HG03108 (cell line): ENCODE measurements around the gene PPP2R5E.
"Not testable (repeated sequence)": the region's sequence is repeated elsewhere in the genome, so short reads cannot be mapped to it uniquely, and the experiment has no call there.

Experiments
- ATAC-seq: cut with Tn5 transposase; IDR thresholded peaks from one replicate; pipeline ENCODE4 v1.9.1; 2021; ENCODE audit warnings: moderate library complexity; ENCODE audit not compliant: unreplicated experiment

Gene PPP2R5E

DNA sequence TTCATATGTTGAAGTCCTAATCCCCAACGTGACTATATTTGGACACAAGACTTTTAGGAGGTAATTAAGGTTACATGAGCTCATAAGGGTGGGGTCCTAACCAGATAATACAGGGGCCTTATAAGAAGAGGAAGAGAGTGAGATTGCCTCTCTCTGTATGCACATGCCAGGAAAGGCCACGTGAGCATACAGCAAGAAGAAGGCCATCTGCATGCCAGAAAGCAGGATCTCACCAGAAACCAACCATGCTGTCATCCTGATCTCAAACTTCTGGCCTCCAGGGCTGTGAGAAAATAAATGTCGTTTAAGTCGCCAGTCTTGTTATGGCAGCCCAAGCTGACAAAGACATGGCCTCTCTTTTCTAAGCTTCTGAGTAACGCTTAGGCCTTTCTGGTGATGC lies 155.5 kb downstream of the PPP2R5E start:
- no peak for ATAC-seq

DNA sequence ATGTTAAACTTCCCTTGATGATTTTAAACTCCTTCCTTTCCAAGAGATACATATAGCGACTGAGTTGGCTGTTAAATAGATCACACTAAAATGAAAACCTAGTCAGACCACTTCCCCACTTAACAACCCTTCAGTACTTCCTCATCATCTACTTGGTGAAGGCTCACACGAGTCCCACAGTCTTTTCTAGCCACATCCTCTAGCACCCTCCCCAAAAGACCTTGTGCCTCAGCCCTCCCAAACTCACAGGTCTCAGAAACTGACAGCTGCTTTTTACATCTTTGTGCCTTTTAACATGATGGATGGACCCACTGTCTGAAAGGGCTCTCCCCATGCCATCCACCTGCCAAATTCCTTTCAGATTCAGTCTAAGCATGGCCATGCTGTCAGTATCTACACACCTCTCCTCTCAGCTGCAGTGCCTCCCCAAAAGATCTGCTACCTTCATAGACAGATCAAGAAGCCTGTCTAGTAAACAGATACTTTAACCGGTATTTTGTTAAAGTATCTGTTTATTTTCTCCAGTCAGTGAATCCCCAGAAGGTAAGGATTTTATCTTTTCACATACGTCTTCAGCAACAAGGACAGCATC lies 159.3 kb downstream of the PPP2R5E start:
- peak; percentile 86 for ATAC-seq

DNA sequence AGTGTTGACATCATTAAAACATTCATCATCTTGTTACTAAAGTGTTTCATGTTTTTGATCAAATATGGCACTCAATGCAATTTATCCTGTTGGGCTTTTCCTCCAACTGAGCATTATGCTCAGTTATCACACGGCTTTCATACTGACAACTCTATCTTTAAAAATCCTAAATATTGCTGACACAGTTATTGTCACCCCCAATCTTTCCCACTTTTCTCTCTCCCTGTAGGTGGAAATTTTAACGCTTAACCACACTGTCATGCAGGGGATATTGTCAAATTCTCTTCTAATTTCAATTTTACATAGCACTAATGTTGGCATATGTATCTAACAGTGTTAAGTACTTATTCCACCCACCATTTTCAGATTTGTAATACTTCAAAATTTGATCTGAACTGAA lies 164.7 kb downstream of the PPP2R5E start:
- ATAC-seq, result no peak

DNA sequence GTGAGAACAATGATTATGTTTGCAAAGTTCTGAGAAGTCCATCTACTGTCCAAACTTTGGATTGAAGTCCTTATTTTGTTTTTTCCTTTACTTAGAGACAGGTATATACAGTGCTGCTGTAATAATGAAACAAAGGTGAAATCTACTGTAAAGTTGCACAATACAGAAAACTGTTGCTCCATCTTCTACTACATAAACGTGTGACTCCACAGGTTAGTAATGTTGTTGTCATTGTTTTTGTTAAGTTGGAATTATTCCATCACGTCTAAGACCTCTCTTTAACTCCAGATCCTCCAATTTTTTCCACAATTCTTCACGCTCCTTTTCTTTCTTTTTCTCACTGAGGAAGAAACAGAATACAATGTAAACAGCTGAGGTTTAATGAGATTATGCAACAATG lies 167.4 kb downstream of the PPP2R5E start:
- no peak for ATAC-seq

DNA sequence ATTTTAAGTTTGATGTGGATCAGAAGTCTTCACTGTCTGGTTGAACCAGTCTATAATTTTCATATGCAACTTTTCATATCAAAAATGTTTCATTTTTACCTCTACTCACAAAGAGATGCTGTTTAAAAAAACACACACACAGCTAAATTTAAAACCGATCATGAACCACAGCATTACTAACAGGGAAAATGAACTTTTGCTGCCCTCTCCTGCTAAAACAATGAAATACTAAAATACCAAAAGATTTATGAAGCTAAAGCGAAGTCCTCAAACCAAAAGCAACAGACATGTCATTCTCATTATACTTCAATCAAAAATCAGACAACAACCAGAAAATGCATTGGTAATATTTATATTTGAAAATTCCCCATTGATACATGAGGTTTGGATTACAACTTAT lies 171.6 kb downstream of the PPP2R5E start:
- not testable (repeated sequence) for ATAC-seq

DNA sequence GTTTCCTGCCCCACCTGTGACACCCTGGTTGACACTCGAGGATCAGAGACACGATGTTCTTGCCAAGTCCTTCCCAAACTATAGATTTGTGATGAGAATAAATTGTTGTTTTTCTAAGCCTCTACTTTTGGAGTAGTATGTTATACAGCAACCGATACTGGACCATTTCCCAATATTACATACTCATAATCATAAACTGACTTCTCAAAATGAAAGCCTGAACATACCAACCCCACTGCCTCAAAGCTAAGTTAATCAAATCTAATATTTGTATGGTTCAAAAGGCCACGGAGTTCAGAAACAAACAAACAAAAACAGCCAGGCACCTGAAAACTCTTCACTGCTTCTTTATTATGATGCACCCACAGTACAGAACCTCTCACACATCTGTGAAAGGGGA lies 172.1 kb downstream of the PPP2R5E start:
- no peak for ATAC-seq

DNA sequence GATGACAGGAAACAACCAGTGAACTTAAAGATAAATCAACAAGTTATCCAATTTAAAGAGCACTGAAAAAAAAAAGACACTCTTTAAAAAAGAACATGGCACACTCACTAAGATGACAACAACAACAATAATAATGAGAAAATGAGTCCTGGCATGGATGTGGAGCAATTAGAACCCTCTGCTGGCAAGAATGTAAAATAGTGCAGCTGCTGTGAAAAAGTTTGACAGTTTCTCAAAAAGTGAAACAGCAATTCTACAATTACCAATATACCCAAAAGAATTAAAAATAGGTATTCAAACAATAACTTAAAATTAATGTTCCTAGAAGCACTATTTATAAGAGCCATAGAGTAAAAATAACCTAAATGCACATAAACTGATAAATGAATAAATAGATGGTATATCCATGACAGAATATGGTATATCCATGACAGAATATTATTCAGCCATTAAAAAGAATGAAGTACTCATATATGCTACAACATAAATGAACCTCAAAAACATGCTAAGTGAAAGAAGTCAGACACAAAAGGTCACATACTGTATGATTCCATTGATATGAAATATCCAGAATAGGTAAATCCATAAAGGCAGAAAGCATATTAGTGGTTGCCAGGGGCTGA lies 175.3 kb downstream of the PPP2R5E start:
- ATAC-seq, result no peak

DNA sequence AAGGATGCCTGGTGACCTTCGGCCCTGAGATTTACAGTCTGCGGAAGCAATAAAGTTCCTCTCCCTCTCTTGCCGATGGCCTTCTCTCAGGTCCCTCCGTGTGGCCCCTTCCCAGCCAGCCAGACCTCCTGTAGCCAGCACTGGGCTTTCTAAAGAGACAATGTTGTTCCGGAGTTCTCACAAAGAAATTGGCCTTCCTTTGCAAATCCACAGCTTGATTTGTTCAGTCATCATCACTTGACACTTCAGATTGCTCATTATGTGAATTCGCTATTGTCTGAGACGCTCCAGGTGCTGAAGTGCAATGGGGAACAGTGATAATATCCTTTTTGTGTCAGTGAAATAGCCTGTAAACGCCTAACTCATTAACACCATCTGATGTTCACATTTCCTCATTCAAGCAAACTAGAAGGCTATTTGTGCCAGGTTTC lies 180.8 kb downstream of the PPP2R5E start:
- no peak for ATAC-seq

DNA sequence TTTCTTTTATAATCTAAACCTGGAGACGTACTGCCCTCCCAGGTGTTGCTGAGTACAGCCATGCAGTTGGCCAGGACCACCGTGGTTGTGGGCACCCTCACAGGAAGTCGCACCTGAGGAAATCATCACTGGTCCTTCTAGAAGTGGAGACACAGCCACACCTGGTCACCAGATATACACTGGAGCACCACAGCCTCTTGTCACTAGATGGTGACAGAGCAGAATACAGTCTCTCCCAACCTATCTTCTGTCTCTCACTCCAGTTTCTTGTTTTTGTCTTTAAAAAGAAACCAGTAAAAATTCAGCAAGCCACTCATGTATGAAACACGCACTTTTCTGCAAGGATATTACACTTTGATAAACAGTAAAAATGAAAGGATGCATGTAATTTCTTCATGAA lies 181.4 kb downstream of the PPP2R5E start:
- no peak for ATAC-seq

DNA sequence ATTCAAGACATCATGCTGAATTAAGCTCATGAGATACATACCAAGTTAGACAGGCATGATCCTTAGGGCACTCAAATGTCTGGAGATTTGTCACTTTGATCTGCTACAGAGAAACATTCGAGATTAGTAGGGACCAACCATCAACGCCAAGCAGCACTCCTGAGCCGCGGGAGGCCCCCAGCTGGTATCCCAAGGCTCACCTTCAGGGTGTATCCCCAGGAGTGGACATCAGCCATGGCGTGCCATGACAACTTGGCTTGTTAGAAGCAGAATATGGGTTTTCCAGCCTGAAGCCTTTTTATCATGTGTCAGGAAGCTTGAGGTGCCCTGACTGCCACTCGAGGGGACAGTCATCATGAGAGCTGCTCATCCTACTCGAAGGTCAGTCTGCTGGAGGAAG lies 185.3 kb downstream of the PPP2R5E start:
- ATAC-seq, result no peak

DNA sequence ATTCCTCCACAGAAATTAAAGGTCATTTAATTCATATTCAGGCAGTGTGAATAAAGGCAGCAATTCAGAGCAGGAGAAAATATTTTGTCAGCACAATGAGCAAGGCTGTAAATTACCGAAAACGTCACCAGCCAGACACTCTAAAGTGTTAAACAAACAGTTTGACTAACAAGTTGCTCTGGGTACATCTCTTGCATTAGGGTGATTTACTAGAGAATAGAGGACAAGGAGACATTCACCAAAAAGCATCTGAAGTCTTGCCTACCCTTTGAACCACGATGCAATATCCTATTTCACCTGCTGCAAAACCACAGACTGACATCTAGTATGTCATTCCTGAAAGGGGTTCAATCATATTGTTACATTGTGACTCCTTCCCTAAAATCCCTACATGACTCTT lies 197.4 kb downstream of the PPP2R5E start:
- ATAC-seq, result no peak

DNA sequence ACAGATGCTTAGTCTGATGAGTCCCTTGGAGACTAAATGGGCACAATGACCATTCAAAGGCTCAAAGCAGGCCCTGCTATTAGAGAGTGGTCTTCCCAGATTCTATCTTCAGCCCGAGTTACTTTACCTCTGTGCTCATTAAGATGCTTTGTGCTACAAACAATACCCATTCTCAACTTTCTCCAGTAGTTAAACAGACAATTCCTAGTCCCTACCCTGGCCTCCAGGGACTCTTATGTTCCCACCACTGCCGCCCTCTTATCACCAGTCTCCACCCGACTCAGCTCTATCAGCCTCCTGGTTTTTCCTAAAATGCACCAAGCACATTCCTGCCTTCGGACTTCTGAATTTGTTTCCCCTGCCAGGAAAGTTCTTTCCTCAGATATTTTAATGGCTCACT lies 198.8 kb downstream of the PPP2R5E start:
- no peak for ATAC-seq

DNA sequence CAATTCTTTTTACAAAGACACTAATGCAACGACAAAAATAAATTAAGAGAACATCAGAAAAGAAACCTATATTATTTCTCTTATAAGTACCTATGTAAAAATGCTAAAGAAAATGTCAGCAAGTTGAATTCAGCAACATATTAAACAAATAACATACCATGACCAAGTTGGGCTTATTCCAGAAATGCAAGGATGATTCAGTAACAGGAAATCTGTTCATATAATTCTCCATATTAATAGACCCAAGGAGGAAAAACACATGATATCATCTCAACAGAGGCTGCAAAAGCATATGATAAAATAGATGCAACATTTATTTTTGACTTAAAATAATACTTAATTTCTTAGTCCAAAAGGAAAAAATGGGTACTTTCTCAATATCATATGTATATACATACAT lies 199.3 kb downstream of the PPP2R5E start:
- no peak for ATAC-seq

DNA sequence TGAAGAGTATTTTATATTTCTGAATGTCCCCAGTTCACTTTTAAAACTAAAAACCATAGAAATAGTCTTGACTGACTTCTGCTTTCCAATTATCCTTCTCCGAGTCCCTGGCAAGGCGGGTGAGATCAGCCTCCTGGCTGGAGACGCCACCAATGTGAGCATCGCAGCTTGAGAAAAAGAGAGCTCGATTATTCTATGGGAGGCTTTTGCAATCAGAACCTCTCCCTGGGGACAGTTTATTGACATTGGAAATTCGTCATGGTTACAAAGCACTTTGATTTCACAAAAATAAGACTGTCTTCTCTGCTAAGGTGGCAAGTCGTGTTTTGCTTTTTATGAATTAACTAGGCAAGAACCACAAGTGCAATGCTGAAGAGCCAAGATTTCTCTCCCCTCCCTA lies 200.8 kb downstream of the PPP2R5E start:
- no peak for ATAC-seq

DNA sequence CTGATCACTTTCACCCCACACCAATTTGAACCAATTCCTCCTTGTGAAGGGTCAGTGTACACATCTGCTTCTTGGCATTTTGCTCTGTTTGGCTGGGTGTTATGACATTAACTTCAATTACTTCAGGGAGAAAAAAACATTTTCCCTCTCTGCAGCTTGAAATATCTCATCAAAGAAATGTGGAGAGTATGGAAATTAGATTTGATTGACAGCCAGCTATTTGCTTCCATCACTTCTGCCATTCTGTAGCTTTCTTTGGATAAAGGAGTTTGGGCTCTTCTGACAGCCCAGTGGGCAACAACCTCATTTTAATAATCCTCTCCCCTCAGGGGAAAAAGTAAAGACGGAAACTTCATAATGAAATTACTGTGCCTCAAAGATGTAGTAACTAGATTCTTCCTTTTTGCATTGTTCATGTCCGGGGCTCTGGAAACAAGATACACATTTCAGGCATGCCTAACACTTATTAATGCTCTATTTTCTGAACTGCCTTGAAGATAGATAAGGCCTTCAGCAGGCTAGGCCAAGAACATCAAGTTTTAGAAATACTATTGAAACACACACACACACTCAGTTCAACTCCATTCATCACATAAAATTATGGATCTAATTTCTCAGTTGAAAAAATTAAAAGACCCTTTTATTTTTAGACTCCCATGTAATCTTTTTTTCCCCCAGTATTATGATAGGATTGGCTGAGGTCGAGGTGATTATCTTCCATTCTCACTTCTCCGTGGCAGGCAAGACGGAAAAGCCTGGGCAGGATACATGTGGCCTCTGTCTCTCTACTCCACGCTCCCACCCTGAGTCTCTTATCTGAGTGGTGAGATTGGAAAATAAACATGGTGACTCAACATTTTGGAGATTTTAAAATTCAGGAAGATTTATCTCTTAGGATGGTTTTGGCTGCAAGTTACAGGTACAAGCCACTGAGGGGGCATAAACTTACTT lies 214.1 kb downstream of the PPP2R5E start:
- no peak for ATAC-seq

DNA sequence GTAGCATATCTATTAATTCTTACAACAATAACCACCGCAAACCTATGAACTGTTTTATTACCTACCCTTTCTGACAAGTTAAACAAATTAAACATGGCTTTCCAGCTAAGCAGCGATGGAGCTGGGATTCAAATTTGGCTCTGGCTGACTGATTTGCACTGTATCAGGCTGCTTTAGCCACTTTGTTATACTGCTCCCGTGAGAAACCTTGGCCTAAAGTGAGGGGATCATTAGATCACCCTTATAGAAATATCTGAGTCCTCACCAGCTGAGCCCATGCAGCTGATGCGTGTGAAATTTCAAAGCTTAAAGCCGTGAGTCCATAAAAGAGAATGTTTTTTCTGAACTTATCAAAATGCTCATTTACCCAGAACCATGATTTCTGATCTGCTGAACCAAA lies 216.3 kb downstream of the PPP2R5E start:
- ATAC-seq, result no peak

DNA sequence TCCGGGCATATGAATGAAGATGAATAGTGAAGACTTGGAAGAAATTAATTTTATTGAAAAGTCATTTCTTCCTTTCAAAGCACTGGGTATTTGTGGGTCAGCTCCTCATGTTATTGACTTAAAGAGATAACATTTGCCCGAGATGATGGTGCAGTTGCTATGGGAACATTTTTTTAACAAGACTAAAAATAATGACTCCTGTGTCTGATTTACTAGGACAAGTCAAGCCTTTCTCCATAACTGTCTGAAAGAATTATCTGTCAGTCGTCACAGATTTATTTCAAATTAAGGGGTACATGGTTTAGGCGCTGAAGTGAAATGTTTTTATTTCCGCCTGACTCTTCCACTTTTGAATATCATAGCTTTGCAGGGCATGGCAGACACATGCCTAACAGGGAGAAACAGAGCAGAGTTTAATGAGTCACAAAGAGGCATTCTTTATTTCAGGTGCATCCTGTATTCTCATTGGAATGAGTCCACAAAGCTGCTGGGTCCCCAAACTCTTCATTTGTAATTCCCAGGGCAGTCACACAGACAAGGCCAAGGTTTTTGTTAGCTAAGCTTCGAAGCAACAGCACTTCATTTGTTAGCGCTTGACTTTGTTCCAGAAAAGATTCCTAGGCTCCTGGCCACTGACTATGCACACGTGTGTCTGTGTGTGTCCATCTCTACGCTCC lies 220.1 kb downstream of the PPP2R5E start:
- no peak for ATAC-seq

DNA sequence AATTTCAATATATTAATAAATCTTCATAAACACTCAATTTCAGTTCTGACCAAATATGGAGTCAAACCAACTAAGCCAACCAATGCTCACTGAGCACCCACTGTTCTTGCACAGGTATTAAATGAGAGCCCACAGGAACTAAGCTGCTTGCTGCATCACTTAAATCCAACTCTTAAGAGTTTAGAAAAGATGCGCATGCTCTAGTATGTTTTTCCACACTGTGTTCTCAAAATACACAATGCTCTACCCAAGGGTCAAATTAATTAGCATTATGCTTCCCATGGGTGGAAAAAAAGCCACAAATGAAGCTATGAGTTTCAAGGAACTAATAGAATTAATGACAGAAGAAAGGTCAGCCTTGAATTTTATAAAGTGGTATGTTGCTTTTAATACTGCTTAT lies 220.7 kb downstream of the PPP2R5E start:
- no peak for ATAC-seq
